HL-60 (cell line): ENCODE results near the gene RBBP8NL.

ENCODE experiments used
- DNase-seq, 2 experiments: peaks; one replicate each; pipeline ENCODE4 v3.0.0-alpha.2; 2010 to 2020; ENCODE audit warnings: low read depth in 1 of 2, low spot score in 1 of 2
- H3K27ac ChIP-seq: fragments of 250-450 bp; sonication (Bioruptor Pico); replicated peaks from 2 replicates; pipeline ENCODE4 v1.5.1; 2020; ENCODE audit warnings: mild to moderate bottlenecking, moderate library complexity
- H3K27me3 ChIP-seq: fragments of 250-450 bp; sonication (Bioruptor Pico); 2 replicates; pipeline ENCODE4 v1.5.1; 2021; ENCODE audit warnings: mild to moderate bottlenecking, moderate library complexity; ENCODE audit not compliant: insufficient read depth, poor library complexity, severe bottlenecking
- H3K4me3 ChIP-seq: replicated peaks from 2 replicates; pipeline ENCODE4 v1.5.1; 2011; ENCODE audit warnings: mild to moderate bottlenecking, control low read depth, low read length; ENCODE audit not compliant: insufficient read depth
- GABPA ChIP-seq: IDR thresholded peaks from 2 replicates; pipeline ENCODE4 v1.6.1; 2012; ENCODE audit warnings: low read depth
- POLR2AphosphoS5 ChIP-seq: IDR thresholded peaks from 2 replicates; pipeline ENCODE4 v1.6.1; 2012; ENCODE audit warnings: low read depth
- SPI1 ChIP-seq: IDR thresholded peaks from 2 replicates; pipeline ENCODE4 v1.6.1; 2012; ENCODE audit warnings: low read depth, mild to moderate bottlenecking, borderline replicate concordance
- TF ChIP-seq, protein P1 (sequence below): IDR thresholded peaks from 2 replicates; pipeline ENCODE4 v1.6.1; 2012; ENCODE audit warnings: low read depth; ENCODE audit not compliant: insufficient replicate concordance
- TF ChIP-seq, protein P2 (sequence below): IDR thresholded peaks from one replicate; pipeline ENCODE4 v1.5.1; 2011; ENCODE audit warnings: low read length, control low read depth, inconsistent platforms; ENCODE audit not compliant: insufficient read depth

Gene RBBP8NL

DNA sequence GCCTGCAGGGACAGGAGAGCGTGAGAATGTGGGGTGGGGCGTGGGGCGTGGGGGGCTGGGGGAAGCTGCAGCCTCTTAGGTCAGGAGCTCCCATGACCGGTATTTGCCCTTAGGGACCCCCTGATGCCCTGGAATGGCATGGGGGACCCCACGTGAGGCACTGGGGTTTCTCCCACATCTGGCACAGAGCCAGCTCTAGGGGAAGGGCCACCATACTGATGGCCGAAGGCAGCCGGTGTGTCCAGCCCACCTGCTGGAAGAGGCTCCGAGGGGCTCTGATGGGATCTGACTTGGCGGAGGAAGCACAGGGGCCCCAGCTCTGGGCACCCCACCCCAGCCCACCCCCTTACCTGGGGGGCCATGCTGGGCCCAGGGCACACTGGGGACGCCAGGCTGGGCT, 37.7 kb upstream of the RBBP8NL start:
- Histone ChIP-seq H3K27me3 (peaks cover 5% of the 10 kb centered on the region), H3K27ac (no peak overlapping the region), H3K4me3 (no peak overlapping the region)
- DNase-seq = no peak
- no peak for TF ChIP-seq SPI1
- TF ChIP-seq, protein P1, sequence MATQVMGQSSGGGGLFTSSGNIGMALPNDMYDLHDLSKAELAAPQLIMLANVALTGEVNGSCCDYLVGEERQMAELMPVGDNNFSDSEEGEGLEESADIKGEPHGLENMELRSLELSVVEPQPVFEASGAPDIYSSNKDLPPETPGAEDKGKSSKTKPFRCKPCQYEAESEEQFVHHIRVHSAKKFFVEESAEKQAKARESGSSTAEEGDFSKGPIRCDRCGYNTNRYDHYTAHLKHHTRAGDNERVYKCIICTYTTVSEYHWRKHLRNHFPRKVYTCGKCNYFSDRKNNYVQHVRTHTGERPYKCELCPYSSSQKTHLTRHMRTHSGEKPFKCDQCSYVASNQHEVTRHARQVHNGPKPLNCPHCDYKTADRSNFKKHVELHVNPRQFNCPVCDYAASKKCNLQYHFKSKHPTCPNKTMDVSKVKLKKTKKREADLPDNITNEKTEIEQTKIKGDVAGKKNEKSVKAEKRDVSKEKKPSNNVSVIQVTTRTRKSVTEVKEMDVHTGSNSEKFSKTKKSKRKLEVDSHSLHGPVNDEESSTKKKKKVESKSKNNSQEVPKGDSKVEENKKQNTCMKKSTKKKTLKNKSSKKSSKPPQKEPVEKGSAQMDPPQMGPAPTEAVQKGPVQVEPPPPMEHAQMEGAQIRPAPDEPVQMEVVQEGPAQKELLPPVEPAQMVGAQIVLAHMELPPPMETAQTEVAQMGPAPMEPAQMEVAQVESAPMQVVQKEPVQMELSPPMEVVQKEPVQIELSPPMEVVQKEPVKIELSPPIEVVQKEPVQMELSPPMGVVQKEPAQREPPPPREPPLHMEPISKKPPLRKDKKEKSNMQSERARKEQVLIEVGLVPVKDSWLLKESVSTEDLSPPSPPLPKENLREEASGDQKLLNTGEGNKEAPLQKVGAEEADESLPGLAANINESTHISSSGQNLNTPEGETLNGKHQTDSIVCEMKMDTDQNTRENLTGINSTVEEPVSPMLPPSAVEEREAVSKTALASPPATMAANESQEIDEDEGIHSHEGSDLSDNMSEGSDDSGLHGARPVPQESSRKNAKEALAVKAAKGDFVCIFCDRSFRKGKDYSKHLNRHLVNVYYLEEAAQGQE = no peak
- TF ChIP-seq, protein P2, sequence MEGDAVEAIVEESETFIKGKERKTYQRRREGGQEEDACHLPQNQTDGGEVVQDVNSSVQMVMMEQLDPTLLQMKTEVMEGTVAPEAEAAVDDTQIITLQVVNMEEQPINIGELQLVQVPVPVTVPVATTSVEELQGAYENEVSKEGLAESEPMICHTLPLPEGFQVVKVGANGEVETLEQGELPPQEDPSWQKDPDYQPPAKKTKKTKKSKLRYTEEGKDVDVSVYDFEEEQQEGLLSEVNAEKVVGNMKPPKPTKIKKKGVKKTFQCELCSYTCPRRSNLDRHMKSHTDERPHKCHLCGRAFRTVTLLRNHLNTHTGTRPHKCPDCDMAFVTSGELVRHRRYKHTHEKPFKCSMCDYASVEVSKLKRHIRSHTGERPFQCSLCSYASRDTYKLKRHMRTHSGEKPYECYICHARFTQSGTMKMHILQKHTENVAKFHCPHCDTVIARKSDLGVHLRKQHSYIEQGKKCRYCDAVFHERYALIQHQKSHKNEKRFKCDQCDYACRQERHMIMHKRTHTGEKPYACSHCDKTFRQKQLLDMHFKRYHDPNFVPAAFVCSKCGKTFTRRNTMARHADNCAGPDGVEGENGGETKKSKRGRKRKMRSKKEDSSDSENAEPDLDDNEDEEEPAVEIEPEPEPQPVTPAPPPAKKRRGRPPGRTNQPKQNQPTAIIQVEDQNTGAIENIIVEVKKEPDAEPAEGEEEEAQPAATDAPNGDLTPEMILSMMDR = no peak
- TF ChIP-seq GABPA = no peak
- no peak for TF ChIP-seq POLR2AphosphoS5

DNA sequence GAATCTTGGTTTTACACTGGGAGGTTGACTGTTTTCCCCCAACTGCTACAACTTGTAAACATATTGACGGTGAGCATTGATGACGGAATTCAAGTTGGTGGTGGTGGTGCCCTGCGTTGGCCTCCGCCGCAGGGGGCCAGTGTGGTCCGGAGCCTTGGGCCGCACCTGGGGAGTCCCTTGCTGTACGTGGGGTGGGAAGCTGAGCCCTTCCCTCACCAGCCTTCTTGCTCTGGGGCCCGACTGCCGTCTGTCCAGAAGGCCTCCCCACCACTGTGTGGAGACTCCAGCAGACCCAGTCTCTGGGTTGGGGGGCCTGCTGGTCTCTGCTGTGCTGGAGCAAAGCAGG, 37.1 kb upstream of the RBBP8NL start:
- DNase-seq = no peak

DNA sequence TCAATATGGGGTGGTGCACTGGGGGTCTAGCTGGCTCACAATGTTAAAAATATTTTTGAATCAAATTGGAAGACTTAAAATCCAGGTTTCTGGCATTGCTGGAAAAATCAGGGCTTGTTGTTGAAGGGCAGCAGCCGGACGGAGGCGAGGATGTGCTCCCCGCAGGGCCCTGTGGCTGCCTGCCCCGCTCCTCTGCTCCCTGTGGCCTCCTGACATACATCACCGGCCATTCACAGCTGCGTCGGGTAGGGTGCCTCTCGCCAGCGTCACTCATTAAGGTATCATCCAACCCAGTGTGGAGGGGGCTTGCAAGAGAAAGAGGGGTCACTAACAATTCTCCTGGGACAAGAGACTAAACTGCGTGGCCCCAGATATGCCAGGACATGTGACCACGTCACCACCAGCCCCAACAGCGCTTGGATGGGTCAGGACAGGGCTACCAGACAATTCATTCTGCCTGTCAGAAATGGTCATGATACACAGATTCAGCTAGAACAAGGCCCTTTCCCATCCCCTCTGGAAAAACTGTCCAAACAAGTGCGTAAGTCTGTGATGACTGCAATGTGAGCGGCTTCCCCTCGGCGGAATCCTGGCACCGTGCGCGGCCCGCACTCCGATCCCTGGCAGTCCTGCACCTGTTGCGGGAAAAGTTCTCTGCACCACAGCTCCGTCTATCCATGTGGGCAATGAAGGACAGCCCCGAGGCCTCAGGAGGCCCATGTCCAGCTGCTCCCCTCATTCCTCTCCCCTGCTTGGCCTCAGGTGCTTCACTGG, 36.5 kb upstream of the RBBP8NL start:
- peaks cover 3% of the 10 kb centered on the region for H3K27me3 ChIP-seq
- no peak for DNase-seq
- H3K4me3 ChIP-seq = no peak overlapping the region
- H3K27ac ChIP-seq = no peak overlapping the region
- no peak for TF ChIP-seq GABPA
- TF ChIP-seq POLR2AphosphoS5 = no peak
- TF ChIP-seq, protein P2 = no peak
- TF ChIP-seq SPI1 = no peak
- TF ChIP-seq, protein P1 = no peak

More for the DNA sequence above, 37.1 kb upstream of the RBBP8NL start:
- no peak overlapping the region for H3K4me3 ChIP-seq
- TF ChIP-seq, protein P2 = no peak
- no peak for TF ChIP-seq GABPA
- no peak for TF ChIP-seq SPI1
- TF ChIP-seq, protein P1 = no peak
- peaks cover 3% of the 10 kb centered on the region for H3K27me3 ChIP-seq
- no peak overlapping the region for H3K27ac ChIP-seq
